Trophoblast cell (in vitro differentiated cells and primary cell): ENCODE measurements around the gene CRIM1.

ENCODE experiments used
- DNase-seq, 2 donors: peaks; one replicate each; pipeline ENCODE4 v3.0.0-alpha.2; 2016
- H2AFZ ChIP-seq: 2 replicates; pipeline ENCODE4 v1.6.1; 2013; ENCODE audit warnings: low read length, moderate library complexity, mild to moderate bottlenecking; ENCODE audit not compliant: insufficient read depth, poor library complexity
- H2AK5ac ChIP-seq: 2 replicates; pipeline ENCODE4 v1.6.1; 2013; ENCODE audit warnings: mild to moderate bottlenecking, low read length
- H2BK120ac ChIP-seq: 2 replicates; pipeline ENCODE4 v1.6.1; 2013; ENCODE audit warnings: low read length, mild to moderate bottlenecking, moderate library complexity; ENCODE audit not compliant: insufficient read depth, poor library complexity
- H2BK12ac ChIP-seq: 2 replicates; pipeline ENCODE4 v1.6.1; 2013; ENCODE audit warnings: mild to moderate bottlenecking, low read length, moderate library complexity
- H2BK5ac ChIP-seq: 2 replicates; pipeline ENCODE4 v1.6.1; 2013; ENCODE audit warnings: low read length, low read depth, moderate library complexity, mild to moderate bottlenecking; ENCODE audit not compliant: poor library complexity
- H3K14ac ChIP-seq: 2 replicates; pipeline ENCODE4 v1.6.1; 2013; ENCODE audit warnings: mild to moderate bottlenecking, low read length
- H3K18ac ChIP-seq: 2 replicates; pipeline ENCODE4 v1.6.1; 2013; ENCODE audit warnings: mild to moderate bottlenecking, low read length
- H3K23ac ChIP-seq: 2 replicates; pipeline ENCODE4 v1.6.1; 2013; ENCODE audit warnings: low read length
- H3K27ac ChIP-seq: 2 replicates; pipeline ENCODE4 v1.5.1; 2013; ENCODE audit warnings: low read depth, mild to moderate bottlenecking, inconsistent platforms, low read length, moderate library complexity
- H3K27me3 ChIP-seq: 2 replicates; pipeline ENCODE4 v1.6.1; 2013; ENCODE audit warnings: inconsistent platforms, mild to moderate bottlenecking, low read length, moderate library complexity; ENCODE audit not compliant: insufficient read depth
- H3K36me3 ChIP-seq, 2 experiments: 1 replicate in 1 of 2; 2 replicates in 1 of 2; pipeline ENCODE4 v1.6.1; 2013; ENCODE audit warnings: low read length in 2 of 2, mild to moderate bottlenecking in 2 of 2, moderate library complexity in 1 of 2; ENCODE audit not compliant: insufficient read depth in 2 of 2, control insufficient read depth in 1 of 2
- H3K4ac ChIP-seq: 2 replicates; pipeline ENCODE4 v1.6.1; 2013; ENCODE audit warnings: low read depth, mild to moderate bottlenecking, low read length, moderate library complexity
- H3K4me1 ChIP-seq, 2 experiments: 1 replicate in 1 of 2; 2 replicates in 1 of 2; pipeline ENCODE4 v1.6.1; 2013; ENCODE audit warnings: low read length in 2 of 2, mild to moderate bottlenecking in 2 of 2, moderate library complexity in 1 of 2; ENCODE audit not compliant: insufficient read depth in 2 of 2, control insufficient read depth in 1 of 2
- H3K4me2 ChIP-seq: 2 replicates; pipeline ENCODE4 v1.6.1; 2013; ENCODE audit warnings: inconsistent platforms, mild to moderate bottlenecking, low read length, moderate library complexity
- H3K4me3 ChIP-seq: 2 replicates; pipeline ENCODE4 v1.5.1; 2013; ENCODE audit warnings: mild to moderate bottlenecking, low read depth, low read length, inconsistent platforms
- H3K79me1 ChIP-seq: one replicate; pipeline ENCODE4 v1.6.1; 2013; ENCODE audit warnings: low read length
- H3K79me2 ChIP-seq: 2 replicates; pipeline ENCODE4 v1.6.1; 2013; ENCODE audit warnings: low read length, mild to moderate bottlenecking; ENCODE audit not compliant: control insufficient read depth, insufficient read depth, poor library complexity
- H3K9ac ChIP-seq: 2 replicates; pipeline ENCODE4 v1.6.1; 2013; ENCODE audit warnings: mild to moderate bottlenecking, low read length
- H3K9me3 ChIP-seq: 2 replicates; pipeline ENCODE4 v1.6.1; 2013; ENCODE audit warnings: low read depth, mild to moderate bottlenecking, control low read depth, inconsistent platforms, low read length; ENCODE audit not compliant: insufficient read depth
- H4K12ac ChIP-seq: 2 replicates; pipeline ENCODE4 v1.6.1; 2013; ENCODE audit warnings: low read depth, mild to moderate bottlenecking, low read length, moderate library complexity
- H4K8ac ChIP-seq: 2 replicates; pipeline ENCODE4 v1.6.1; 2013; ENCODE audit warnings: low read depth, mild to moderate bottlenecking, low read length, moderate library complexity
- H4K91ac ChIP-seq: one replicate; pipeline ENCODE4 v1.6.1; 2013; ENCODE audit warnings: low read depth, mild to moderate bottlenecking, low read length, moderate library complexity
- WGBS: extraction: QIAGEN DNeasy Blood & Tissue Kit; methylation state at CpG from one replicate; pipeline ENCODE4 v1.1.7; 2013; ENCODE audit warnings: missing lambda C conversion rate; ENCODE audit not compliant: insufficient read length, insufficient coverage; ENCODE audit errors: extremely low coverage; 5-methylcytosine and 5-hydroxymethylcytosine counted together

CRIM1 gene

GRCh38 chr2:36483290-36483689 lies 127.7 kb downstream of the CRIM1 start:
- no peak overlapping the region for H3K23ac ChIP-seq
- peak overlapping the region; percentile 51 for H3K18ac ChIP-seq
- no peak overlapping the region for H4K91ac ChIP-seq
- no peak overlapping the region for H3K4me2 ChIP-seq
- H4K12ac ChIP-seq: no peak overlapping the region
- no peak overlapping the region for H3K14ac ChIP-seq
- H2BK5ac ChIP-seq: no peak overlapping the region
- H3K9me3 ChIP-seq: no peaks in the 10 kb centered on the region
- no peak for DNase-seq
- no peaks in the 10 kb centered on the region for H3K27me3 ChIP-seq
- H3K4me3 ChIP-seq: no peak overlapping the region
- H3K27ac ChIP-seq: no peak overlapping the region
- no peak overlapping the region for H2AFZ ChIP-seq
- H4K8ac ChIP-seq: no peak overlapping the region
- peak overlapping the region; percentile 35 for H2AK5ac ChIP-seq
- H3K9ac ChIP-seq: no peak overlapping the region
- peaks cover 15 to 29% of the 10 kb centered on the region in 2 experiments for H3K4me1 ChIP-seq
- peaks cover 12 to 19% of the 10 kb centered on the region in 2 experiments for H3K36me3 ChIP-seq
- H2BK120ac ChIP-seq: no peak overlapping the region
- H3K4ac ChIP-seq: no peak overlapping the region
- peaks cover 1% of the 10 kb centered on the region for H3K79me2 ChIP-seq
- peak overlapping the region; percentile 73 for H2BK12ac ChIP-seq
- no CpG with 5 or more reads among the region's 4 CpGs for WGBS
- peaks cover 9% of the 10 kb centered on the region for H3K79me1 ChIP-seq

- WGBS: no CpG with 5 or more reads among the region's 4 CpGs
- Histone ChIP-seq H2BK12ac (no peak overlapping the region), H3K27me3 (no peaks in the 10 kb centered on the region), H4K91ac (no peak overlapping the region), H3K23ac (no peak overlapping the region), H3K9me3 (no peaks in the 10 kb centered on the region), H2BK5ac (no peak overlapping the region), H3K79me2 (no peaks in the 10 kb centered on the region), H3K4me1 (peaks cover 15 to 29% of the 10 kb centered on the region in 2 experiments), H3K9ac (no peak overlapping the region), H3K4me2 (no peak overlapping the region), H4K8ac (no peak overlapping the region), H3K4ac (no peak overlapping the region), H3K27ac (no peak overlapping the region), H3K14ac (no peak overlapping the region), H3K79me1 (peaks cover 11% of the 10 kb centered on the region), H3K36me3 (peaks cover 10 to 11% of the 10 kb centered on the region in 2 experiments), H3K18ac (no peak overlapping the region), H2BK120ac (no peak overlapping the region), H2AK5ac (no peak overlapping the region), H4K12ac (no peak overlapping the region), H3K4me3 (no peak overlapping the region), H2AFZ (no peak overlapping the region)
- DNase-seq: peak; percentile 56 to 84
Measured at GRCh38 chr2:36484454-36484853, 128.9 kb downstream of the CRIM1 start.

- peak overlapping the region; percentile 26 for H4K91ac ChIP-seq
- H3K27ac ChIP-seq: peak overlapping the region; percentile 33
- WGBS: no CpG with 5 or more reads among the region's 4 CpGs
- H3K18ac ChIP-seq: no peak overlapping the region
- H3K9me3 ChIP-seq: no peaks in the 10 kb centered on the region
- DNase-seq: no peak
- H2AK5ac ChIP-seq: no peak overlapping the region
- peaks cover 13% of the 10 kb centered on the region for H3K79me1 ChIP-seq
- no peak overlapping the region for H2BK120ac ChIP-seq
- H3K14ac ChIP-seq: no peak overlapping the region
- H3K4me2 ChIP-seq: no peak overlapping the region
- H2BK12ac ChIP-seq: no peak overlapping the region
- no peak overlapping the region for H2BK5ac ChIP-seq
- peaks cover 9% of the 10 kb centered on the region in 2 experiments for H3K36me3 ChIP-seq
- H4K8ac ChIP-seq: no peak overlapping the region
- H3K4me3 ChIP-seq: no peak overlapping the region
- no peak overlapping the region for H3K4ac ChIP-seq
- peaks cover 2% of the 10 kb centered on the region for H3K79me2 ChIP-seq
- no peak overlapping the region for H3K9ac ChIP-seq
- no peak overlapping the region for H4K12ac ChIP-seq
- no peak overlapping the region for H3K23ac ChIP-seq
- no peak overlapping the region for H2AFZ ChIP-seq
- peaks cover 17 to 30% of the 10 kb centered on the region in 2 experiments for H3K4me1 ChIP-seq
- no peaks in the 10 kb centered on the region for H3K27me3 ChIP-seq
Measured at GRCh38 chr2:36485521-36485920, 129.9 kb downstream of the CRIM1 start.

GRCh38 chr2:36486521-36487044 lies 131.0 kb downstream of the CRIM1 start:
- Histone ChIP-seq H4K12ac (no peak overlapping the region), H2AFZ (no peak overlapping the region)

More at GRCh38 chr2:36486521-36487044, 131.0 kb downstream of the CRIM1 start:
- no peak overlapping the region for H3K4me3 ChIP-seq
- H3K4ac ChIP-seq: no peak overlapping the region
- no peaks in the 10 kb centered on the region for H3K27me3 ChIP-seq
- DNase-seq: peak in 1 of 2 donors; percentile 61
- H3K14ac ChIP-seq: no peak overlapping the region
- no peak overlapping the region for H3K18ac ChIP-seq
- H3K27ac ChIP-seq: peak overlapping the region; percentile 66
- H2BK5ac ChIP-seq: no peak overlapping the region
- H3K4me2 ChIP-seq: no peak overlapping the region
- H3K79me2 ChIP-seq: peaks cover 2% of the 10 kb centered on the region
- no peak overlapping the region for H4K91ac ChIP-seq
- no peak overlapping the region for H2BK120ac ChIP-seq
- peaks cover 9% of the 10 kb centered on the region in 2 experiments for H3K36me3 ChIP-seq
- no peak overlapping the region for H4K8ac ChIP-seq
- WGBS: no CpG with 5 or more reads among the region's 1 CpG
- H3K79me1 ChIP-seq: peaks cover 16% of the 10 kb centered on the region
- no peak overlapping the region for H3K23ac ChIP-seq
- no peak overlapping the region for H2BK12ac ChIP-seq
- no peaks in the 10 kb centered on the region for H3K9me3 ChIP-seq
- no peak overlapping the region for H2AK5ac ChIP-seq
- H3K9ac ChIP-seq: no peak overlapping the region
- H3K4me1 ChIP-seq: peaks cover 17 to 32% of the 10 kb centered on the region in 2 experiments
